Loucy (cell line): Measurements from ENCODE around the gene CXCL5.

Experiments used
- CTCF ChIP-seq: fragments of 200-600 bp; sonication (generic); conservative IDR thresholded peaks from 2 replicates; pipeline ENCODE4 v1.5.1; 2014; ENCODE audit warnings: mild to moderate bottlenecking, antibody characterized with exemption, low read length
- EZH2phosphoT487 ChIP-seq: fragments of 200-600 bp; IDR thresholded peaks from 2 replicates; pipeline ENCODE4 v1.6.1; 2018; ENCODE audit warnings: antibody characterized with exemption, mild to moderate bottlenecking, moderate library complexity, borderline replicate concordance

GRCh38 chr4:73998040-73999011 is at the start of gene CXCL5:
- TF ChIP-seq CTCF (no peak), EZH2phosphoT487 (no peak)
